Osteoblast (primary cell): ENCODE measurements around the gene CHST4. TPM values are rescaled to one million over a fixed set of nuclear protein-coding genes. Genes with fewer than 3 reads are reported as not detected.

ENCODE experiments used
- DNase-seq: peaks from one replicate; pipeline ENCODE4 v3.0.0; 2011; ENCODE audit warnings: low spot score, mixed read lengths; ENCODE audit not compliant: insufficient read length; ENCODE audit errors: missing footprints
- H2AFZ ChIP-seq: 2 replicates; pipeline ENCODE4 v1.6.0; 2011; ENCODE audit warnings: mild to moderate bottlenecking, low read length
- H3K27ac ChIP-seq: 2 replicates; pipeline ENCODE4 v1.5.1; 2011; ENCODE audit warnings: mild to moderate bottlenecking, low read depth, low read length, moderate library complexity
- H3K27me3 ChIP-seq: 2 replicates; pipeline ENCODE4 v1.6.0; 2012; ENCODE audit warnings: mild to moderate bottlenecking, control low read depth, inconsistent platforms, low read length, moderate library complexity; ENCODE audit not compliant: insufficient read depth
- H3K36me3 ChIP-seq: 2 replicates; pipeline ENCODE4 v1.5.1; 2011; ENCODE audit warnings: mild to moderate bottlenecking, low read length, control low read depth, moderate library complexity; ENCODE audit not compliant: insufficient read depth
- H3K4me1 ChIP-seq: 2 replicates; pipeline ENCODE4 v1.5.1; 2011; ENCODE audit warnings: mild to moderate bottlenecking, low read length, control low read depth, moderate library complexity; ENCODE audit not compliant: insufficient read depth
- H3K4me2 ChIP-seq: 2 replicates; pipeline ENCODE4 v1.6.0; 2011; ENCODE audit warnings: mild to moderate bottlenecking, low read length; ENCODE audit not compliant: insufficient read depth
- H3K4me3 ChIP-seq: fragments of 200-600 bp; sonication (generic); 3 replicates; pipeline ENCODE4 v1.5.1; 2012; ENCODE audit warnings: mild to moderate bottlenecking, low read length, inconsistent platforms; ENCODE audit not compliant: insufficient read depth
- H3K79me2 ChIP-seq: 2 replicates; pipeline ENCODE4 v1.6.0; 2012; ENCODE audit warnings: mild to moderate bottlenecking, low read length, control low read depth, inconsistent platforms; ENCODE audit not compliant: insufficient read depth
- H3K9me3 ChIP-seq: 2 replicates; pipeline ENCODE4 v1.5.1; 2011; ENCODE audit warnings: low read depth, low read length, control low read depth
- H4K20me1 ChIP-seq: 2 replicates; pipeline ENCODE4 v1.6.0; 2012; ENCODE audit warnings: mild to moderate bottlenecking, low read length, control low read depth; ENCODE audit not compliant: insufficient read depth
- CTCF ChIP-seq: IDR thresholded peaks from 2 replicates; pipeline ENCODE4 v1.5.1; 2011; ENCODE audit warnings: mild to moderate bottlenecking, low read depth, low read length, moderate library complexity; ENCODE audit errors: extremely low read depth
- total RNA-seq: library from RNA; depleted of rRNA; stranded (reverse); fragments of >200 nt; gene quantifications from 2 replicates; pipeline ENCODE4 v1.2.3, GENCODE V29; 2012

CHST4 gene
- total RNA-seq, 1 donor, result not detected

- Histone ChIP-seq H3K4me2 (no peak overlapping the region), H3K4me1 (no peaks in the 10 kb centered on the region), H3K27ac (no peak overlapping the region), H3K36me3 (no peaks in the 10 kb centered on the region), H3K4me3 (no peak overlapping the region), H3K27me3 (no peaks in the 10 kb centered on the region), H3K9me3 (no peaks in the 10 kb centered on the region), H3K79me2 (no peaks in the 10 kb centered on the region), H2AFZ (no peak overlapping the region), H4K20me1 (no peaks in the 10 kb centered on the region)
- no peak for DNase-seq
- no peak for TF ChIP-seq CTCF
These were observed 35.2 kb upstream of the CHST4 start for GRCh38 chr16:71491054-71491453.

GRCh38 chr16:71492786-71493185 is 33.4 kb upstream of the CHST4 start:
- Histone ChIP-seq H2AFZ (no peak overlapping the region), H3K9me3 (no peaks in the 10 kb centered on the region), H3K27me3 (no peaks in the 10 kb centered on the region), H4K20me1 (no peaks in the 10 kb centered on the region), H3K79me2 (no peaks in the 10 kb centered on the region), H3K36me3 (no peaks in the 10 kb centered on the region), H3K27ac (no peak overlapping the region), H3K4me1 (no peaks in the 10 kb centered on the region), H3K4me2 (no peak overlapping the region), H3K4me3 (no peak overlapping the region)
- DNase-seq, result no peak
- no peak for TF ChIP-seq CTCF

- no peaks in the 10 kb centered on the region for H3K79me2 ChIP-seq
- DNase-seq, result no peak
- no peaks in the 10 kb centered on the region for H3K36me3 ChIP-seq
- no peaks in the 10 kb centered on the region for H4K20me1 ChIP-seq
- no peaks in the 10 kb centered on the region for H3K27me3 ChIP-seq
- H3K4me3 ChIP-seq, result no peak overlapping the region
- H3K4me1 ChIP-seq, result no peaks in the 10 kb centered on the region
- H2AFZ ChIP-seq, result no peak overlapping the region
- no peak overlapping the region for H3K4me2 ChIP-seq
- H3K27ac ChIP-seq, result no peak overlapping the region
- H3K9me3 ChIP-seq, result no peaks in the 10 kb centered on the region
- TF ChIP-seq CTCF, result no peak
These were observed 33.0 kb upstream of the CHST4 start for GRCh38 chr16:71493213-71493612.

GRCh38 chr16:71498031-71498430 is 28.2 kb upstream of the CHST4 start:
- Histone ChIP-seq H3K4me3 (no peak overlapping the region), H3K4me1 (no peaks in the 10 kb centered on the region), H3K9me3 (no peaks in the 10 kb centered on the region), H3K27me3 (peaks cover 4% of the 10 kb centered on the region), H2AFZ (no peak overlapping the region), H3K36me3 (no peaks in the 10 kb centered on the region), H3K79me2 (no peaks in the 10 kb centered on the region), H3K4me2 (no peak overlapping the region), H4K20me1 (no peaks in the 10 kb centered on the region), H3K27ac (no peak overlapping the region)
- DNase-seq, result no peak
- no peak for TF ChIP-seq CTCF
